GM23338 (cell line): ENCODE data around the gene AAR2. TPM values are rescaled to one million over a fixed set of nuclear protein-coding genes. Genes with fewer than 3 reads are reported as not detected.

ENCODE experiments used
- ATAC-seq: fragments of 200-7000 bp; cut with Tn5 transposase; 3 replicates; pipeline ENCODE4 v1.9.1; 2020
- DNase-seq: peaks from one replicate; pipeline ENCODE4 v3.0.0-alpha.2; 2015; ENCODE audit warnings: low spot score
- H2AFZ ChIP-seq: fragments of 200-600 bp; sonication (generic); 2 replicates; pipeline ENCODE4 v1.8.0; 2016; ENCODE audit warnings: antibody characterized with exemption, mild to moderate bottlenecking, moderate library complexity
- H3F3A ChIP-seq: fragments of 200-600 bp; sonication (generic); replicated peaks from 2 replicates; pipeline ENCODE4 v1.8.0; 2017; ENCODE audit warnings: antibody characterized with exemption, mixed run types, low read depth
- H3K27ac ChIP-seq: fragments of 200-600 bp; sonication (generic); 2 replicates; pipeline ENCODE4 v1.6.1; 2016; ENCODE audit warnings: low read depth
- H3K27me3 ChIP-seq: fragments of 200-600 bp; sonication (generic); 2 replicates; pipeline ENCODE4 v1.8.0; 2016; ENCODE audit warnings: mild to moderate bottlenecking, mixed run types, moderate library complexity; ENCODE audit not compliant: insufficient read depth
- H3K36me3 ChIP-seq: fragments of 200-600 bp; sonication (generic); 2 replicates; pipeline ENCODE4 v1.8.0; 2016; ENCODE audit warnings: mild to moderate bottlenecking; ENCODE audit not compliant: insufficient read depth
- H3K4me1 ChIP-seq: fragments of 200-600 bp; sonication (generic); 2 replicates; pipeline ENCODE4 v1.8.0; 2016; ENCODE audit warnings: mild to moderate bottlenecking, moderate library complexity; ENCODE audit not compliant: insufficient read depth
- H3K4me2 ChIP-seq: fragments of 200-600 bp; sonication (generic); 2 replicates; pipeline ENCODE4 v1.7.1; 2017; ENCODE audit warnings: mixed run types
- H3K4me3 ChIP-seq: fragments of 200-600 bp; sonication (generic); 2 replicates; pipeline ENCODE4 v1.6.1; 2016; ENCODE audit warnings: mixed run types
- H3K79me2 ChIP-seq: fragments of 200-600 bp; sonication (generic); replicated peaks from 2 replicates; pipeline ENCODE4 v1.8.0; 2017; ENCODE audit warnings: mild to moderate bottlenecking; ENCODE audit not compliant: insufficient read depth
- H3K9me2 ChIP-seq: fragments of 200-600 bp; sonication (generic); 2 replicates; pipeline ENCODE4 v1.8.0; 2017; ENCODE audit not compliant: insufficient read depth
- H4K20me1 ChIP-seq: fragments of 200-600 bp; sonication (generic); replicated peaks from 2 replicates; pipeline ENCODE4 v1.8.0; 2017; ENCODE audit warnings: mild to moderate bottlenecking; ENCODE audit not compliant: insufficient read depth
- H3K27ac Mint-ChIP-seq: 2 replicates; pipeline ENCODE4 v1.8.0; 2020; ENCODE audit warnings: inconsistent platforms, mild to moderate bottlenecking, moderate library complexity, mixed read lengths
- H3K27me3 Mint-ChIP-seq: 3 replicates; pipeline ENCODE4 v1.8.0; 2022; ENCODE audit warnings: low read depth, mild to moderate bottlenecking, moderate library complexity, mixed read lengths, inconsistent platforms; ENCODE audit not compliant: insufficient read depth, poor library complexity
- H3K36me3 Mint-ChIP-seq: 3 replicates; pipeline ENCODE4 v1.8.0; 2021; ENCODE audit warnings: low read depth, mild to moderate bottlenecking, inconsistent platforms, moderate library complexity, mixed read lengths
- H3K4me1 Mint-ChIP-seq: 3 replicates; pipeline ENCODE4 v1.8.0; 2020; ENCODE audit warnings: mild to moderate bottlenecking, inconsistent platforms, mixed read lengths
- H3K4me3 Mint-ChIP-seq: 3 replicates; pipeline ENCODE4 v1.8.0; 2021; ENCODE audit warnings: moderate library complexity, mild to moderate bottlenecking, inconsistent platforms, mixed read lengths
- H3K9me3 Mint-ChIP-seq: 3 replicates; pipeline ENCODE4 v1.8.0; 2020; ENCODE audit warnings: moderate library complexity, mild to moderate bottlenecking, inconsistent platforms, mixed read lengths
- CREB1 ChIP-seq: fragments of 250-450 bp; sonication (Bioruptor Pico); IDR thresholded peaks from 2 replicates; pipeline ENCODE4 v1.5.0; 2020; ENCODE audit warnings: low read depth, mild to moderate bottlenecking, moderate library complexity
- CTCF ChIP-seq, 2 experiments: fragments of 200-600 bp in 1 of 2; sonication (generic) in 1 of 2; conservative IDR thresholded peaks; 2 replicates each; pipeline versions ENCODE4 v1.5.1 to v1.6.1; 2016 to 2017; ENCODE audit warnings: antibody characterized with exemption in 2 of 2, low read depth in 2 of 2, mild to moderate bottlenecking in 2 of 2, moderate library complexity in 1 of 2
- ETS1 ChIP-seq: IDR thresholded peaks from 2 replicates; pipeline ENCODE4 v1.6.1; 2016; ENCODE audit warnings: antibody characterized with exemption
- EZH2 ChIP-seq: fragments of 200-600 bp; sonication (generic); IDR thresholded peaks from one replicate; pipeline ENCODE4 v1.8.0; 2017; ENCODE audit warnings: antibody characterized with exemption, mild to moderate bottlenecking, low read depth; ENCODE audit not compliant: unreplicated experiment
- EZH2phosphoT487 ChIP-seq: fragments of 200-600 bp; sonication (generic); IDR thresholded peaks from one replicate; pipeline ENCODE4 v1.8.1; 2018; ENCODE audit warnings: antibody characterized with exemption; ENCODE audit not compliant: unreplicated experiment
- JUNB ChIP-seq: IDR thresholded peaks from one replicate; pipeline ENCODE4 v1.6.1; 2016; ENCODE audit warnings: antibody characterized with exemption; ENCODE audit not compliant: unreplicated experiment
- NANOG ChIP-seq: IDR thresholded peaks from 2 replicates; pipeline ENCODE4 v1.6.1; 2016; ENCODE audit warnings: antibody characterized with exemption, borderline replicate concordance
- POLR2AphosphoS5 ChIP-seq: IDR thresholded peaks from 2 replicates; pipeline ENCODE4 v1.6.1; 2016; ENCODE audit warnings: antibody characterized with exemption, low read depth
- REST ChIP-seq: IDR thresholded peaks from one replicate; pipeline ENCODE4 v1.6.1; 2018; ENCODE audit warnings: antibody characterized with exemption; ENCODE audit not compliant: unreplicated experiment
- STAT1 ChIP-seq: IDR thresholded peaks from one replicate; pipeline ENCODE4 v1.6.1; 2016; ENCODE audit warnings: antibody characterized with exemption; ENCODE audit not compliant: unreplicated experiment
- ZNF114 ChIP-seq: fragments of 250-450 bp; sonication (Bioruptor Pico); IDR thresholded peaks from 2 replicates; pipeline ENCODE4 v1.5.0; 2020; ENCODE audit warnings: mild to moderate bottlenecking, moderate library complexity
- ZNF331 ChIP-seq: fragments of 250-450 bp; sonication (Bioruptor Pico); IDR thresholded peaks from 2 replicates; pipeline ENCODE4 v1.5.0; 2020; ENCODE audit warnings: low read depth, mild to moderate bottlenecking, moderate library complexity
- ZNF462 ChIP-seq: fragments of 250-450 bp; sonication (Bioruptor Pico); IDR thresholded peaks from 2 replicates; pipeline ENCODE4 v1.5.0; 2020; ENCODE audit warnings: mild to moderate bottlenecking, moderate library complexity
- polyA plus RNA-seq: library from polyadenylated mRNA; unstranded; fragments of >200 nt; fragmentation: Nextera tagmentation; extraction: Ambion mirVana; gene quantifications from 2 replicates; pipeline ENCODE4 v1.2.1, GENCODE V29; 2016
- total RNA-seq: library from RNA; depleted of rRNA; stranded (reverse); fragments of >200 nt; shearing (Covaris generic); gene quantifications from 2 replicates; pipeline ENCODE4 v1.2.3, GENCODE V29; 2014

Gene AAR2
- total and polyA plus RNA-seq, 2 experiments from 2014 or later, result 15.8 to 32.6 TPM

- ATAC-seq, result no peak
- no peaks in the 10 kb centered on the region for H3K9me3 Mint-ChIP-seq
- no peaks in the 10 kb centered on the region for H3K27me3 ChIP-seq
- no peak overlapping the region for H3K4me3 ChIP-seq
- peaks cover 51% of the 10 kb centered on the region for H3K79me2 ChIP-seq
- H3K36me3 Mint-ChIP-seq, result peaks cover 22% of the 10 kb centered on the region; the same call in 2 of the 3 replicates
- 0 out of 2 replicates have a peak, but pooled peaks cover 9% of the 10 kb centered on the region for H3K36me3 ChIP-seq
- H3K9me2 ChIP-seq, result no peaks in the 10 kb centered on the region
- no peaks in the 10 kb centered on the region for H3K27me3 Mint-ChIP-seq
- no peak overlapping the region; the same call in 2 of the 3 replicates for H3K4me3 Mint-ChIP-seq
- H2AFZ ChIP-seq, result no peak overlapping the region
- peaks cover 12% of the 10 kb centered on the region for H4K20me1 ChIP-seq
- H3K4me1 Mint-ChIP-seq, result peaks cover 13% of the 10 kb centered on the region
- no peak overlapping the region for H3K4me2 ChIP-seq
- no peak overlapping the region for H3K27ac ChIP-seq
- H3K4me1 ChIP-seq, result peaks cover 15% of the 10 kb centered on the region
- TF ChIP-seq EZH2 (no peak), ETS1 (no peak), CTCF (conservative IDR thresholded peaks at IDR 0.05; ENCODE audit: low read depth in 2 of 2) (no peak), POLR2AphosphoS5 (no peak), EZH2phosphoT487 (no peak), REST (no peak), NANOG (no peak), JUNB (no peak), ZNF114 (CRISPR knock-in tag) (no peak), STAT1 (no peak), CREB1 (CRISPR knock-in tag) (no peak), ZNF331 (CRISPR knock-in tag) (no peak), ZNF462 (CRISPR knock-in tag) (no peak)
- H3F3A ChIP-seq, result no peaks in the 10 kb centered on the region
- no peak for DNase-seq
- H3K27ac Mint-ChIP-seq, result no peak overlapping the region
Observed at GRCh38 chr20:36238153-36238552, 1.9 kb downstream of the AAR2 start.
